ENCODE data around the gene FARP1.

The FARP1 gene

GRCh38 chr13:98439126-98439828 lies 296.4 kb downstream of the FARP1 start:
- H3K4me3 ChIP-seq (ENCODE audit: low read depth, low read length), result no peak overlapping the region
- H3K4me1 ChIP-seq (ENCODE audit: control insufficient read depth, insufficient read depth, low read length), result no peaks in the 10 kb centered on the region
- no peaks in the 10 kb centered on the region for H3K36me3 ChIP-seq (ENCODE audit: control insufficient read depth in 2 of 2, insufficient read depth in 1 of 2, low read length in 2 of 2)
- TF ChIP-seq ZNF449 (tag by site-specific recombination; IDR thresholded peaks at IDR 0.05), result no peak
- TF ChIP-seq ZNF148 (tag by site-specific recombination; IDR thresholded peaks at IDR 0.05; ENCODE audit: borderline replicate concordance), result no peak
- TF ChIP-seq TRIM28 (IDR thresholded peaks at IDR 0.05; ENCODE audit: borderline replicate concordance, low read length), result no peak
- POLR2A ChIA-PET, result no interaction called here
- H3K9me3 ChIP-seq (ENCODE audit: control insufficient read depth, insufficient read depth, low read depth, low read length), result no peaks in the 10 kb centered on the region
- CTCF ChIA-PET, result interaction anchor here (1.1 kb wide), 1 partner anchor 11 kb away, joined by 3 read pairs; no protein-coding TSS in a partner anchor
- H3K27ac ChIP-seq (ENCODE audit: extremely low read depth, low read depth, low read length), result no peak overlapping the region

DNA sequence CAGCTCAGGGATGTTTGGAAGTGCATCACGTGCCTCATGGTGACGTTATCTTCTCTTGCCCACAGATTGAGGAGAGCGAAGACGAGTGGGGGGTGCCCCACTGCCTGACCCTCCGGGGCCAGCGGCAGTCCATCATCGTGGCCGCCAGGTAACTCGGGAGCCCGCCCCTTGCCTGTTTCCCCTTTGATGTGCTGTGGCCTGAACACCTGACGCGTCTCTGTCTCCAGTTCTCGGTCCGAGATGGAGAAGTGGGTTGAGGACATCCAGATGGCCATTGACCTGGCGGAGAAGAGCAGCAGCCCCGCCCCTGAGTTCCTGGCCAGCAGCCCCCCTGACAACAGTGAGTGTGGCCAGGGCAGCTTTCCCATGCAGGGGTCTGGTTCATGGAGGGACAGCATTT lies 297.0 kb downstream of the FARP1 start:
- H3K4me1 ChIP-seq (ENCODE audit: control insufficient read depth, insufficient read depth, low read length), result no peaks in the 10 kb centered on the region
- H3K4me3 ChIP-seq (ENCODE audit: low read depth, low read length), result no peak overlapping the region
- H3K9me3 ChIP-seq (ENCODE audit: control insufficient read depth, insufficient read depth, low read depth, low read length), result no peaks in the 10 kb centered on the region
- TF ChIP-seq ZNF768 (tag by site-specific recombination; IDR thresholded peaks at IDR 0.05) (no peak), RBAK (tag by site-specific recombination; IDR thresholded peaks at IDR 0.05) (no peak), PRDM1 (tag by site-specific recombination; IDR thresholded peaks at IDR 0.05) (no peak), ZNF473 (tag by site-specific recombination; IDR thresholded peaks at IDR 0.05) (no peak), ZNF585B (tag by site-specific recombination; IDR thresholded peaks at IDR 0.05) (no peak), ZNF248 (tag by site-specific recombination; IDR thresholded peaks at IDR 0.05) (no peak), EGR2 (tag by site-specific recombination; IDR thresholded peaks at IDR 0.05; ENCODE audit: low read depth) (no peak), ZNF610 (tag by site-specific recombination; IDR thresholded peaks at IDR 0.05; ENCODE audit: borderline replicate concordance) (no peak), KLF9 (tag by site-specific recombination; IDR thresholded peaks at IDR 0.05; ENCODE audit: low read depth) (no peak), HIC1 (tag by site-specific recombination; IDR thresholded peaks at IDR 0.05) (no peak), ZNF561 (tag by site-specific recombination; IDR thresholded peaks at IDR 0.05; ENCODE audit: borderline replicate concordance) (no peak), ZNF2 (tag by site-specific recombination; IDR thresholded peaks at IDR 0.05) (no peak), ZNF677 (tag by site-specific recombination; IDR thresholded peaks at IDR 0.05) (no peak), ZNF48 (tag by site-specific recombination; IDR thresholded peaks at IDR 0.05) (no peak)
- TF ChIP-seq, protein P1, sequence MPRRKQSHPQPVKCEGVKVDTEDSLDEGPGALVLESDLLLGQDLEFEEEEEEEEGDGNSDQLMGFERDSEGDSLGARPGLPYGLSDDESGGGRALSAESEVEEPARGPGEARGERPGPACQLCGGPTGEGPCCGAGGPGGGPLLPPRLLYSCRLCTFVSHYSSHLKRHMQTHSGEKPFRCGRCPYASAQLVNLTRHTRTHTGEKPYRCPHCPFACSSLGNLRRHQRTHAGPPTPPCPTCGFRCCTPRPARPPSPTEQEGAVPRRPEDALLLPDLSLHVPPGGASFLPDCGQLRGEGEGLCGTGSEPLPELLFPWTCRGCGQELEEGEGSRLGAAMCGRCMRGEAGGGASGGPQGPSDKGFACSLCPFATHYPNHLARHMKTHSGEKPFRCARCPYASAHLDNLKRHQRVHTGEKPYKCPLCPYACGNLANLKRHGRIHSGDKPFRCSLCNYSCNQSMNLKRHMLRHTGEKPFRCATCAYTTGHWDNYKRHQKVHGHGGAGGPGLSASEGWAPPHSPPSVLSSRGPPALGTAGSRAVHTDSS (tag by site-specific recombination; IDR thresholded peaks at IDR 0.05), result no peak
- TF ChIP-seq, protein P2, sequence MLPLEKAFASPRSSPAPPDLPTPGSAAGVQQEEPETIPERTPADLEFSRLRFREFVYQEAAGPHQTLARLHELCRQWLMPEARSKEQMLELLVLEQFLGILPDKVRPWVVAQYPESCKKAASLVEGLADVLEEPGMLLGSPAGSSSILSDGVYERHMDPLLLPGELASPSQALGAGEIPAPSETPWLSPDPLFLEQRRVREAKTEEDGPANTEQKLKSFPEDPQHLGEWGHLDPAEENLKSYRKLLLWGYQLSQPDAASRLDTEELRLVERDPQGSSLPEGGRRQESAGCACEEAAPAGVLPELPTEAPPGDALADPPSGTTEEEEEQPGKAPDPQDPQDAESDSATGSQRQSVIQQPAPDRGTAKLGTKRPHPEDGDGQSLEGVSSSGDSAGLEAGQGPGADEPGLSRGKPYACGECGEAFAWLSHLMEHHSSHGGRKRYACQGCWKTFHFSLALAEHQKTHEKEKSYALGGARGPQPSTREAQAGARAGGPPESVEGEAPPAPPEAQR (tag by site-specific recombination; IDR thresholded peaks at IDR 0.05), result no peak
- ChIA-PET POLR2A (no interaction called here), CTCF (no interaction called here)
- no peaks in the 10 kb centered on the region for H3K36me3 ChIP-seq (ENCODE audit: control insufficient read depth in 2 of 2, insufficient read depth in 1 of 2, low read length in 2 of 2)
- no peak overlapping the region for H3K27ac ChIP-seq (ENCODE audit: extremely low read depth, low read depth, low read length)
